ENCODE data around the gene RHNO1. TPM values are rescaled to one million over a fixed set of nuclear protein-coding genes. Genes with fewer than 3 reads are reported as not detected.

The RHNO1 gene
- total RNA-seq, 2 donors from 2014 or later: 64.9 to 70.0 TPM

- Histone ChIP-seq H3K9ac (ENCODE audit: extremely low read depth, low read length, poor library complexity, severe bottlenecking) (no peak overlapping the region), H3K9me3 (ENCODE audit: control insufficient read depth, low read length) (no peaks in the 10 kb centered on the region), H3K36me3 (ENCODE audit: control insufficient read depth, insufficient read depth, low read length) (peaks cover 36% of the 10 kb centered on the region), H3K27ac (ENCODE audit: low read depth, low read length) (no peak overlapping the region), H3K27me3 (ENCODE audit: control insufficient read depth, insufficient read depth, low read length, poor library complexity, severe bottlenecking) (no peaks in the 10 kb centered on the region), H3K4me1 (ENCODE audit: control insufficient read depth, insufficient read depth, low read length) (no peaks in the 10 kb centered on the region), H3K4me3 (ENCODE audit: low read length) (no peak overlapping the region)
- Mint-ChIP-seq H3K27me3 (ENCODE audit: insufficient read depth) (no peaks in the 10 kb centered on the region), H3K4me3 (no peak overlapping the region), H3K9me3 (no peaks in the 10 kb centered on the region), H3K27ac (peak overlapping the region; percentile 63), H3K4me1 (peaks cover 14% of the 10 kb centered on the region), H3K36me3 (ENCODE audit: low read depth) (peaks cover 59% of the 10 kb centered on the region)
- 93 to 100% methylated on average over 1 to 3 of the region's 3 CpGs for WGBS, 2 experiments (ENCODE audit: insufficient coverage in 1 of 2, insufficient read length in 1 of 2)
- TF ChIP-seq, protein P1, sequence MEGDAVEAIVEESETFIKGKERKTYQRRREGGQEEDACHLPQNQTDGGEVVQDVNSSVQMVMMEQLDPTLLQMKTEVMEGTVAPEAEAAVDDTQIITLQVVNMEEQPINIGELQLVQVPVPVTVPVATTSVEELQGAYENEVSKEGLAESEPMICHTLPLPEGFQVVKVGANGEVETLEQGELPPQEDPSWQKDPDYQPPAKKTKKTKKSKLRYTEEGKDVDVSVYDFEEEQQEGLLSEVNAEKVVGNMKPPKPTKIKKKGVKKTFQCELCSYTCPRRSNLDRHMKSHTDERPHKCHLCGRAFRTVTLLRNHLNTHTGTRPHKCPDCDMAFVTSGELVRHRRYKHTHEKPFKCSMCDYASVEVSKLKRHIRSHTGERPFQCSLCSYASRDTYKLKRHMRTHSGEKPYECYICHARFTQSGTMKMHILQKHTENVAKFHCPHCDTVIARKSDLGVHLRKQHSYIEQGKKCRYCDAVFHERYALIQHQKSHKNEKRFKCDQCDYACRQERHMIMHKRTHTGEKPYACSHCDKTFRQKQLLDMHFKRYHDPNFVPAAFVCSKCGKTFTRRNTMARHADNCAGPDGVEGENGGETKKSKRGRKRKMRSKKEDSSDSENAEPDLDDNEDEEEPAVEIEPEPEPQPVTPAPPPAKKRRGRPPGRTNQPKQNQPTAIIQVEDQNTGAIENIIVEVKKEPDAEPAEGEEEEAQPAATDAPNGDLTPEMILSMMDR (conservative IDR thresholded peaks at IDR 0.05): no peak
- no peak for DNase-seq
These were observed 35.2 kb downstream of the RHNO1 start for GRCh38 chr12:2912216-2912575.

DNA sequence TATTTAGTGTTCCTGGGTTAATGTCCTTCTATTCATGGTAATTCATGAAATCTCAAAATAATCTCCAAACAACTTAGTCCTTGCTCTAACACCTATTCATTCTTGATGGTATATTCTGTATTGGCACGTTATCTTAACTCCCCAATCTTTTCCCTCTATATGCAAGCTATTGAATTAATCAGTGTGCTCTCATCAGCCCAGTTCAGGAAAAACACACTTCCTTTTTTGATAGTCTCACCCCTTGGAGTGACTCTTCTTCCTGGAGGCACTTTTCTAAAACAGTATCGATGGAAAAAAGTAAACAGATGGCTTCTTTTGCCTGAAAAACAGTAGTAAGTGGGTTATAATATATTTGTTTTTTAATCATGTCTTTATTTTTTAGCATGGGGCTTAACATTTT lies 42.2 kb downstream of the RHNO1 start:
- Mint-ChIP-seq H3K27ac (no peak overlapping the region), H3K36me3 (ENCODE audit: low read depth) (peaks cover 67% of the 10 kb centered on the region), H3K27me3 (ENCODE audit: insufficient read depth) (no peaks in the 10 kb centered on the region), H3K4me1 (no peaks in the 10 kb centered on the region), H3K9me3 (peaks cover 2% of the 10 kb centered on the region), H3K4me3 (no peak overlapping the region)
- Histone ChIP-seq H3K36me3 (ENCODE audit: control insufficient read depth, insufficient read depth, low read length) (peaks cover 55% of the 10 kb centered on the region), H3K4me3 (ENCODE audit: low read length) (no peak overlapping the region), H3K9me3 (ENCODE audit: control insufficient read depth, low read length) (no peaks in the 10 kb centered on the region), H3K27me3 (ENCODE audit: control insufficient read depth, insufficient read depth, low read length, poor library complexity, severe bottlenecking) (no peaks in the 10 kb centered on the region), H3K27ac (ENCODE audit: low read depth, low read length) (no peak overlapping the region), H3K4me1 (ENCODE audit: control insufficient read depth, insufficient read depth, low read length) (no peaks in the 10 kb centered on the region), H3K9ac (ENCODE audit: extremely low read depth, low read length, poor library complexity, severe bottlenecking) (no peak overlapping the region)
- DNase-seq: no peak
- 96 to 100% methylated on average over 1 to 2 of the region's 2 CpGs for WGBS, 2 experiments (ENCODE audit: insufficient coverage in 1 of 2, insufficient read length in 1 of 2)
- TF ChIP-seq, protein P1 (conservative IDR thresholded peaks at IDR 0.05): no peak

DNA sequence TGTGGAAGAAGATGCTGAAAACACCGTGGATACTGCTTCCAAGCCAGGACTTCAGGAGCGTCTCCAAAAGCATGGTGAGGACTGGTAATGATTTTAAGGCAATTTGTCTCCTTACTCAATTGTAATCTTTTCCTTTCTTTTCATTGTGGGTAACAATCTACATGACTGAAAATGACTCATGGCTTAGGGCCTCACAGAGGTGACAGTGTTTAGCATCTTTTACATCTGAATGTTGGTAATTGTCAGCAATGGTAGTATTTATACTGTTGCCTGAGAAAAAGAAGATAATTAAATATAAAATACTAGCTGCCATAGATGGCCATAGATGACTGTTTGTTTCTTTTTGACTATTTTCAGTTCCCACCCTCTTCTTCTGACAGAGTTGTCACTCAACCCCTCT lies 45.3 kb downstream of the RHNO1 start:
- TF ChIP-seq, protein P1 (conservative IDR thresholded peaks at IDR 0.05): no peak
- DNase-seq: no peak
- 75 to 91% methylated on average over 2 of the region's 2 CpGs for WGBS, 2 experiments (ENCODE audit: insufficient coverage in 1 of 2, insufficient read length in 1 of 2)
- peak overlapping the region; percentile 77 for H3K27ac Mint-ChIP-seq
- Histone ChIP-seq H3K27ac (ENCODE audit: low read depth, low read length) (no peak overlapping the region), H3K4me3 (ENCODE audit: low read length) (no peak overlapping the region), H3K27me3 (ENCODE audit: control insufficient read depth, insufficient read depth, low read length, poor library complexity, severe bottlenecking) (no peaks in the 10 kb centered on the region), H3K9me3 (ENCODE audit: control insufficient read depth, low read length) (no peaks in the 10 kb centered on the region), H3K36me3 (ENCODE audit: control insufficient read depth, insufficient read depth, low read length) (peaks cover 59% of the 10 kb centered on the region), H3K9ac (ENCODE audit: extremely low read depth, low read length, poor library complexity, severe bottlenecking) (no peak overlapping the region), H3K4me1 (ENCODE audit: control insufficient read depth, insufficient read depth, low read length) (no peaks in the 10 kb centered on the region)
- H3K4me3 Mint-ChIP-seq: no peak overlapping the region
- no peaks in the 10 kb centered on the region for H3K27me3 Mint-ChIP-seq (ENCODE audit: insufficient read depth)
- H3K9me3 Mint-ChIP-seq: peaks cover 2% of the 10 kb centered on the region
- peaks cover 64% of the 10 kb centered on the region for H3K36me3 Mint-ChIP-seq (ENCODE audit: low read depth)
- no peaks in the 10 kb centered on the region for H3K4me1 Mint-ChIP-seq
